CD4-positive, alpha-beta T cell treated with Interleukin-15 for 4 hours (primary cell): Measurements from ENCODE around the gene ICOSLG.
"Not testable (repeated sequence)": the region's sequence is repeated elsewhere in the genome, so short reads cannot be mapped to it uniquely, and the experiment has no call there.

Source experiments
- DNase-seq: peaks from one replicate; pipeline ENCODE4 v3.0.0-alpha.2; 2020; ENCODE audit warnings: low spot score

Gene ICOSLG, protein sequence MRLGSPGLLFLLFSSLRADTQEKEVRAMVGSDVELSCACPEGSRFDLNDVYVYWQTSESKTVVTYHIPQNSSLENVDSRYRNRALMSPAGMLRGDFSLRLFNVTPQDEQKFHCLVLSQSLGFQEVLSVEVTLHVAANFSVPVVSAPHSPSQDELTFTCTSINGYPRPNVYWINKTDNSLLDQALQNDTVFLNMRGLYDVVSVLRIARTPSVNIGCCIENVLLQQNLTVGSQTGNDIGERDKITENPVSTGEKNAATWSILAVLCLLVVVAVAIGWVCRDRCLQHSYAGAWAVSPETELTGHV

DNA sequence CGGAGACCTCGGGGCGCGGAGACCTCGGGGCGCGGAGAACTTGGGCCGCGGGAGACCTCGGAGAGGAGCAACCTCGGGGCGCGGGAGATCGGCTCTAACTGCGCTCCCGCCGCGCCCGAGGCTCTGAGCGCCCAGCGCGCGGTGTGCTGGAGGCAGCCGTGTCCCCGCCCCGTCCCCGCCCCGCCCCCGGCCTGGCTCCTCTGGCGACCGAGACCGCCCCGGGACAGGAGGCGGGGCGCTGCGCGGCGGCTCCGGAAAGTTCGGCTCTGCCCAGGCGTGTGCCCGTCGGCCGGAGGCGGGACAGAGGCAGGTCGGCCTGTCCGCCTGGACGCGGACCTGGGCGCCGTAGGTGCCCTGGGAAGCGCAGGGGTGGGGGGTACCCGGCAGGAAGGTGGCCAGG, at the start of gene ICOSLG:
TSS of gene ICOSLG (minus strand) at position 102 of the 400 bp plus-strand sequence. CDS start 126 bp downstream, outside the sequence.
- DNase-seq: not testable (repeated sequence)

DNA sequence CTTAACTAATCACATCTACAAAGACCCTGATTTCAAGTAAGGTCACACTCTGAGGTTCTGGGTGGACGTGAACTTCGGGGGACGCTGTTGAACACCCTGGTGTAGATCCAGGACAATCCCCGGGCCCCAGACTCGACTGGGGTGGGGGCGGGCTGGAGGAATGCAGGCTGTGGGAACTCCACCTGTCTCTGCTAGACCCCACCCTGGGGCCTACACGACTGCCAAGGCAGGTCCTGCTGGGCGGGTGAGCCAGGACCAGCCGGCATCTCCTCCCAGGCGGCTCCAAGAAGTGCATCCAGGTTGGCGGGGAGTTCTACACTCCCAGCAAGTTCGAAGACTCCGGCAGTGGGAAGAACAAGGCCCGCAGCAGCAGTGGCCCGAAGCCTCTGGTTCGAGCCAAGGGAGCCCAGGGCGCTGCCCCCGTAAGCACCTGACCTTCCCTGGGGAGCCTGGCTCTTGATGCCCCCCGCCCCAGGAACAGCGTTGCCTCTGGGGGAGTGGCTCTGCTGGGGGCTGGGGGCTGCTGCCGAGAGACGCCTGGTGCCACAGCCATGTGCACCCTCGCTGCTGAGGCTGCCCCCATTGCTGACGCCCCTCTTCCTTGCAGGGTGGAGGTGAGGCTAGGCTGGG, 48.8 kb upstream of the ICOSLG start:
- no peak for DNase-seq

DNA sequence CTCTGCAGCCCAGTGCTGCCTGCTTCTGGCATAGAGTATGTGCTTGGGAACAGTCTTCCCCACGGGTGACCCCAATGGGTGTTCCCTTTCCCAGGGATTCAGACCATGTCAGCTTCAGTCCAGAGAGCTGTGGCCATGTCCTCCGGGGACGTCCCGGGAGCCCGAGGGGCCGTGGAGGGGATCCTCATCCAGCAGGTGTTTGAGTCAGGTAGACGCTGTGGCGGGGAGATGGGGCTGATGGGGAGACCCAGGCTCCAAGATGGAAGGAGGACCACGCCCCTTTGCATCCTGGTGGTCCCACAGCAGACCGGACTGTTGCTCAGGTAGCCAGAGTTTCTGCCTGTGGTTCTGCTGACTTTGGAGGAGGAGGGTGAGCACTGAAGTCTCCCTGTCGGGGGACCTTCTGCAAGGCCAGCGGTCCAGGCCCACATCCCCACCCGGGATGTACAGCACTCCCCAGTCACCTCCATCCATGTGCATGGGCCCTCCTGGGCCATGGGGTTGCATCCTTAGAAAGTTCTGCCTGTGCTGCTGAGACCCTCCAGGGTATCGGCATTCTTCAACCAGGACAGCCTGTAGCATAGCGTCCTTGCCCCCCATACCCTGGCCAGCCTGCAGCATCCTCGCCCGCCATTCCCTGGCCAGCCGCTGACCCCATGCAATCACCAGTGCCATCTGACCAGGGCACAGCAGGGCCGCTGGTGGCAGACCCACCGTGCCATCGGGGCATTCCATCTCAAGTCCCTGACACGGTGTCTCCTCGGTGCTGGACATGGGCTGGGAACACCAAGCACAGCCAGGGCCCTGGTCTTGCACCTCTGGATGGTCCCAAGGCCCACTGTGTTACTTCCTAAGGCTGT, 47.7 kb upstream of the ICOSLG start:
- no peak for DNase-seq

DNA sequence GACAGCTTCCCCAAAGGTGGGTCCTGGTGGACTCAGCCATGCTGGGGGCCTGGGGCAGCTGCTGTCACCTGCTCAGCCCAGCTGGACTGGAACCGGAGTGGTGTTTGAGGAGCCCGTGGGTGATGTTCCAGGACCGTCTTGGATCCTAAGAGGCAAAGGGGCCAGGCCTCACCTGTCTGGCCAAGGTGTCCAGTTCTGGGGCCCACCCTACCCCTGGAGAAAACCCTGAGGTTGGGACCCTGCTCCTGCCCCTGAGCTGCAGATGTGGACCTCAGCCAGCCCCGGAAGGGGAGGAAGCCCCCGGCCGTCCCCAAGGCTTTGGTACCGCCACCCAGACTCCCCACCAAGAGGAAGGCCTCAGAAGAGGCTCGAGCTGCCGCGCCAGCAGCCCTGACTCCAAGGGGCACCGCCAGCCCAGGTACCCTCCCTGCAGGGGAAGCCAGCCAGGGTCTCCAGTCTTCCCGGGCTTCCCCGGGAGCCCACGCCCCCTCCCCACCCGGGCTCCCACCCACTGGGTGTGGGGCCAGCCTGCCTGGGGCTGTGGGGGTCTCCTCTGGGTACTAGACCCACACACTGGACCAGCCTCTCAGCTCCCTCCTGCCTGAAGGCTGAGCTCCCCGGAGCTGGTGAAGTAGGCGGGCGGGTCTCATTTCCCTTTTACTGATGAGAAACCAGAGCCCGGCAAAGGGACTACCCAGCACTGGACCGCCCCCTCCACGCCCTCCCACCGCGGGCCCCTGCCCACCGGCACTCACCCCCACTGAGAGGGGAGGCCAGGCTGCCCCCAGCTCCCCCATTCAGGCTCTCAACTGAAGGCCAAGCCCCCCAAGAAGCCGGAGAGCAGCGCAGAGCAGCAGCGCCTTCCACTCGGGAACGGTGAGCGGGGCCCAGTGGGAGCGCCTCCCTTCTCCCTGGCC, 46.2 kb upstream of the ICOSLG start:
- no peak for DNase-seq

DNA sequence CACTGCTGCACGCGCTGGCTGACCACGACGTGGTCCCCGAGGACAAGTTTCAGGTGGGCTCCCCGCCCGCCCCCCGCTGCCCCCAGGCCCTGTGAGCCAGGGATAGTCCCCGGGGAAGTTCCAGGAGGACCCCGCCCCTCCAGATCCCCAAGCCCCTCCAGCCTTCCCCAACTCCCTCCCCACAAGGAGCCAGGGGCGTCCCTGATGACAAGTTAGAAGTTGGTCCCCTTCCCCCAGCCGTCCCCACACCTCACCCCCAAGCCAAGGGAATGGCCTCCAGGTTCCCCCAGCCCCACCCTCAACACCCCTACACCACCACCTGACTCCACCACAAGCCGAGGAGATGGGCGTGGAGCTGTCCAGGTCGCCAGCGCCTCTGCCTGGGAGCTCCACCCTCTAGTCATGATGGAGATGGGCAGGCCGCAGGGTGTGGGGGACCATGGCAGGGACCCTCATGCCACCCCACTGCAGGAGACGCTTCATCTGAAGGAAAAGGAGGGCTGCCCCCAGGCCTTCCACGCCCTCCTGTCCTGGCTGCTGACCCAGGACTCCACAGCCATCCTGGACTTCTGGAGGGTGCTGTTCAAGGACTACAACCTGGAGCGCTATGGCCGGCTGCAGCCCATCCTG, 45.5 kb upstream of the ICOSLG start:
- DNase-seq: no peak

DNA sequence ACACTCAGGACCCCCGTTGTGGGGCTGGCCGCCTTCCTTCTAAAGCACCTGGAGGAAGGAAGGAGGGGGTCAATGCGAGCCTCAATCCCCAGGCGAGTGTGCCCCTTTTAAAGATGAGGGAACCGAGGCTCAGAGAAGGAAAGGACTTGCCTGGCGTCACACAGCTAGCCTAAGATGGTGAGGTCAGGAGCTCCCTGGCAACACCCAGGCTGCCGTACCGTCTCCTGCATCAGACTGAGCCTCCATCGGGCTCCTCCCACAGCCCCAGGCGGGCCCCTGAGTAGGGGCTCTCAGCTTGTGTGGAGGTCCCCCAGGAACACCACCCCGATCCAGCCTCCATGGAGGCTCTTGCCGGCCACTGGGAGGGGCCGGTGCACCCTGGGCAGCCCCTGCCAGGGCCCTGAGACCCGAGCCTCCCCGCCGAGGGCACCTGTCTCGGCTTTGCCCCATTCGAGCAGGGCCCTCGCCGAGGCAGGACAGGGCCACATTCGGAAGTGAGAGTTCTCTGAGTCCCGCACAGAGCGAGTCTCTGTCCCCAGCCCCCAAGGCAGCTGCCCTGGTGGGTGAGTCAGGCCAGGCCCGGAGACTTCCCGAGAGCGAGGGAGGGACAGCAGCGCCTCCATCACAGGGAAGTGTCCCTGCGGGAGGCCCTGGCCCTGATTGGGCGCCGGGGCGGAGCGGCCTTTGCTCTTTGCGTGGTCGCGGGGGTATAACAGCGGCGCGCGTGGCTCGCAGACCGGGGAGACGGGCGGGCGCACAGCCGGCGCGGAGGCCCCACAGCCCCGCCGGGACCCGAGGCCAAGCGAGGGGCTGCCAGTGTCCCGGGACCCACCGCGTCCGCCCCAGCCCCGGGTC, 44.6 kb upstream of the ICOSLG start, which contains the start of gene AIRE:
TSS of gene AIRE (plus strand) at position 739 of the 855 bp plus-strand sequence. CDS start 131 bp downstream, outside the sequence.
- no peak for DNase-seq

DNA sequence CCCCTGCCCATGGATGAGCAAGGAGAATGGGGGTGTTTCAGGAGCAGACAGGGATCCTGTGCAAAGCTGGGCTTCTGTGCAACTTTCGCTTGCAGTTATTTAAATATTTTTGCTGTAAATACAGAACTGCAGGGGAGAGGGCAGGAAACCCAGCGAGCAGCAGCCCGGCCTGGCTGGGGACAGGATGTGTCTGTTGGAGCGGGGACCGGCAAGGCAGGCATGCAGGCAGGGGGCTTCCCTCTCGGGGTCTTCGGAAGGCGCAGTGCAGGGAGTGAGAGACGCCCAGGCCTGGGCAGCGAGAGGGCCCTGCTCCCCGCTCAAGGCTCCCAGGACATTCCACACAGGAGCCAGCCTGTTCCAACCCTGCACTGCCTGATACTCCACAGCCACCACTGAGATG, 43.2 kb upstream of the ICOSLG start:
- no peak for DNase-seq

DNA sequence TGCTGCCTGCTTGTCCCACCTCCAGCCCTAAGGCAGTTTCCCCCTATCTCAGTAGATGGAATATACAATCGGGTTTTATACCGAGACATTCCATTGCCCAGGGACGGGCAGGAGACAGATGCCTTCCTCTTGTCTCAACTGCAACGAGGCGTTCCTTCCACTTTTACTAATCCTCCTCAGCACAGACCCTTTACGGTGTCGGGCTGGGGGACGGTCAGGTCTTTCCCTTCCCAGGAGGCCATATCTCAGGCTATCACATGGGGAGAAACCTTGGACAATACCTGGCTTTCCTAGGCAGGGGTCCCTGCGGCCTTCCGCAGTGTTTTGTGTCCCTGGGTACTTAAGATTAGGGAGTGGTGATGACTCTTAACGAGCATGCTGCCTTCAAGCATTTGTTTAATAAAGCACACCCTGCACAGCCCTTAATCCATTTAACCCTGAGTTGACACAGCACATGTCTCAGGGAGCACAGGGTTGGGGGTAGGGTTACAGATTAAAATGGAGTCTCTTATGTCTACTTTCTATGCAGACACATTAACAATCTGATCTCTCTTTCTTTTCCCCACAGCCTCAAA, 42.6 kb upstream of the ICOSLG start:
- not testable (repeated sequence) for DNase-seq

DNA sequence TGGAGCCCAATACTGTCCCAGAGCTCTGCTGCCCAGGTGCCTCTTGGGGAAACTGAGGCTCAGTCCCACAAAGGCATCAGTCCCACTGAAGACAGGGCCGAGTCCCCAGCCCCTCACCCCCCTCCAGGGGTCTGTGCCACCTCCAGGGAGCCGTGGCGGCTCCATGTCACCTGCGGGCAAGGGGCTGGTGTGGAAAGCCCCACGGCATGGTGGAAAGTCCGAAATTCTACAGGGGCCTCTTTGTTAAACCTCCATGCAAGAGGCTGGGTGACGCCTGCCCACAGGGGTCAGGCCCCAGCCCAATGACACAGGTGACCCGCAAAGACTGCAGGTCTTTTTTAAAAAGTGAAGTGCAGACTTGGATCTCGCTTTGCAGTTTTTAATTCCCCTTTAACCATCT, 41.6 kb upstream of the ICOSLG start:
- no peak for DNase-seq

DNA sequence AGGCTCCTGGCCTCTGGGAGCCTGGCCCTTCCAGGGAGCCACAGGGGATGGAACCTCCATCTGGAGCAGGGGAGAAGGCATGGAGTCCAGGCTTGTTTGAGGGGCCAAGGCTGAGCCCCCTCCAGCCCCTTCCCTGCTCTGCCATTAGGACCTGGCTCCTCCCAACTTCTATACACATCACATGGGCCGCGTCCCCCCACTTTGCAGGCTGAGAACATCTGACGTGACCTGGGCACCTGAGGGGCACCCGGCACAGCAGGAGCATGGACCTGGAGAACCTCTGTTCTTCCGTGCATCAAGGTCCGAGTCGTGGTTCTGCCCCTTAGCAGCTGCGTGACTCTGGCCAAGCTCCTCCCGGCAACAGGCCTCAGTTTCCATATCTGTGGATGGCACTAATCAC, 41.1 kb upstream of the ICOSLG start:
- no peak for DNase-seq

DNA sequence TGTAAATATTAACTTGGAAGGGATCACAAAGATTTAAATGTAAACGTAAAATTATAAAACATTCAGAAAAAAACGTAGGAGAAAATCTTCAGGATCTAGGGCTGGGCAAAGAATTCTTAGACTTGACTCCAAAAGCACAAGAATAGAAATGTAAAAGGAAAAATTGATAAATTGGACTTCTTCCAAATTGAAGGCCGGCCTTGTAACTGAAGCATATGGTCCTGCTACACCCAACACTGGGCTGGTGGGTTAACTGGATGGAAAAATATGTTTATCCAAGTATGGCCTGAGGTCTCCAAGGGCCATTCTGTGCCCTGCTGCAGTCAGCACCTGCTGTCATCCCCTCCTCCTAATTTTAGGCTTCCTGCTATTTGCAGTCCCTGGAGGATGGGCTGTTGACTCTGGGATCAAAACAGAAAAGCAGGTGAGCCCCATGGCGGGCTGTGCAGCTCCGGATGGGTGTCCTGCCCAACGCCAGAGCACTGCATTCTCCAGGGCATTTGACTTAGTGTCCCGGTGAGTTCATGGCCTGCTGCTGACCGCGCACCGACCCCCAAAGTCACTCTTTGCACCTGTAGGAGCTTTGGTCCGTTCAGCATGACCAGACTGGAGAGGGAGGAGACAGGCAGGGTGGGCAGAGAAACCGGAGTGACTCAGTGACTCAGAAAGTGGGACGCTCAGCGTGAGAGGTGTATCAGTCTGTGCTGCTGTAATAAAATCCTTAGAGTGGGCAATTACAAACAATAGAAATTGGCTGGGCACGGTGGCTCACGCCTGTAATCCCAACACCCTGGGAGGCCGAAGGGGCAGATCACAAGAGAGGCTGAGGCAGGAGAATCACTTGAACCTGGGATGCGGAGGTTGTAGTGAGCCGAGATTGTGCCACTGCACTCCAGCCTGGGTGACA, 38.9 kb upstream of the ICOSLG start:
- no peak for DNase-seq

DNA sequence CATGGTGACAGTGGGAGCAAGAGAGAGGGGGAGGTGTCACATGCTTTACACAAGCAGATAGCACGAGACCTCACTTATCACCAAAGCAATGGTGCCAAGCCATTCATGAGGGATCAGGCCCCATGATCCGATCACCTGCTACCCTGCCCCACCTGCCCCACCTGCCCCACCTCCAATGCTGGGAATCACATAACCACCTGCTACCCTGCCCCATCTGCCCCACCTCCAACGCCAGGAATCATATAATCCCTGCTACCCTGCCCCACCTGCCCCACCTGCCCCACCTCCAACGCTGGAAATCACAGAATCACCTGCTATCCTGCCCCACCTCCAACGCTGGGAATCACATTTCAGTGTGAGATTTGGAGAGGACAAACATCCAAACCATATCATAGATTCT, 34.3 kb upstream of the ICOSLG start:
- no peak for DNase-seq

DNA sequence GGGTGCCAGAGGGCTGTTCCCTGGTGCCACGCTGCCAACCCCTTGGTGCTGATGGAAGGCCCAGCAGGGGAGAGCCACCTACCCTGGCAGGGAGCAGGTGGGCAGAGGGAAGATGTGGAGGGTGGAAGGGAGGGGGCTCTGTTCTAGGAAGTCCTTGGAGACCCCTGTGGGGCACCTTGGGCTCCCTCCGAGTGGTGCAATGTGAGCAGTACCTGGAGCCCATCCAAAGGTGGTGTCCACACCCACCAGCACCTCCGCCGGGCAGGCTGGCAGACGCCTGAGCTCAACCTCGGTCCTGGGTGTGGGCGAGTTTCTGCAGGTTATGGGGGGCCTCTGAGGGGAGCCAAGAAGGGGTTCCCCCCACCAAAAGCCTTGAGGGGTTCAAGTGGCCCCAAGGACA, 32.3 kb upstream of the ICOSLG start:
- DNase-seq: no peak

DNA sequence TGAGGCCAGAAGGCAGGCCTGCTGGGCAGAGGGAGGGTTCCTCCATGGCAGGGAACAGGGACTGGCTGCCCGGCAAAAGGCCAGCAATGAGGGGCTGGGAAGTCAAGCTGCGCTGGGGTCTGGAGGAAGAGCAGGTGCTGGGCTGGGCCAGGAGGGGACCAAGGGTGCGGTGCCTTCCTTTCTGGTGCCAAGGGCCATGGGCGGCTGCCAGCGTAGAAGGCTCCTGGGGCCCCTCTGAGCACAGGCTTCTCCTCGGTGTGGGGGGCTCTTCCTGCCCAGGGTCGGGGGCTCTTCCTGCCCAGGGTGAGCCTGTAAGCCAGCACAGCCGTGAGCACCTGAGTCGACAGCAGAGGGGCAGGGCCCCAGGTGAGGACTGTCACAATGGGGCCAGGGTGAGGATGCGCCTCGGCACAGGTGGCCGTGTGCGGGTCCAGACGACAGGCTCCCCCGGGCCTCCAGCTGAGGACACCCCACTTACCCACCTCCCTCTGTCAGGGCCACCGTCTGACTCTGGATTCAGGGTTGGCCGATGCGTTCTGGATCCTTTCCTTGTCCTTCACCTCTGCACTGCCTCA, 31.6 kb upstream of the ICOSLG start:
- DNase-seq: no peak

DNA sequence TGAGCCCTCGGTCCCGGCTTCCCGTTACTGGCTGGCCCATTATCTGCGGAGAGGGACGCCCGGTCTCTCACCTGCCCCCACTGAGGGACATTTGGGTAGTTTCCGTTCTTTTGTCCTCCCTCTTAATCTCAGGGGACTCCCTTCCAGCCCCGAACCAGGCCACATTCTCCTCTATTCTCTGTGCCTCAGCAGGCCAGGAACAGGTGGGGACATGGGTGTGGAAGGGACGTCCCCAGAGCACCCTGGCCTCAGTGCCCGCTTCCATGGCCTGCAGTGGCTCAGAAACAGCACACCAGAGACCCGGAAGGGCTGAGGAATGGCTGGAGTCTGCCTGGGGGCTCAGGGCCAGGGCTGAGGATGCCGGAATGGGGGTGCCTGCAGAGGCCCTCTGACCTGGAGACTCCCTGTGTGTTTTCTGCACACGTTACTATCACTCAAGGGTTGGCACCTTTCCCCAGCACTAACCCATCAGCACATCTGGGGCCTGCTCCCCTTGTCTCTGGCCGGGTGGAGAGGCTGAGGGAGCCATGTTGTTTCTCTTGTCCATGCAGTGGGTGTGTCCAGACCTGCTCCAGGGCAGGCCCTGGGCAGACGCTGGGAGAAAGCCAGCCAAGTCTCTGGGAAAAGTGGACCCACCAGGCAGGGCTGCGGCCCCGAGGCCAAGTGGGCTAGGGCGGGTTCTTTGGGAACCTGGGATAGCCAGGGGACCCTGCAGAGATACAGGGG, 31.0 kb upstream of the ICOSLG start:
- no peak for DNase-seq

DNA sequence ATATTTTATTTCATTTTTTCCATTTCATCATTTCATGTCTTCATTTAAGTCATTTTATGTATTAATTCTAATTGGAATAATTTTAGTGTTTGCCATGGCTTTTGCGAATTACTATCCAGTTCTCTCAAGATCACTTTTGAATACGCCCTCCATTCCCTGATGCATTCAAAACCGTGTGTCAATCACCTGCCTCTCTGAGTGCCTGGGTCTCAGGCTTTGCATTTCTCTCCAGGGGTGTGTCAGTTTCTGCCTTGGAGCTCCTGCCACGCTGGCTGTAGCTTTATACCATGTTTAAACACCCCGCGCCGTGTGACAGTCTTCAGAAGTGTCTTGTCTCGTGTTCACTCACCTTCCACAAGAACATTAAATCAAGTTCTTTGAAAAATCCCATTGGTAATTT, 28.3 kb upstream of the ICOSLG start:
- DNase-seq: no peak

DNA sequence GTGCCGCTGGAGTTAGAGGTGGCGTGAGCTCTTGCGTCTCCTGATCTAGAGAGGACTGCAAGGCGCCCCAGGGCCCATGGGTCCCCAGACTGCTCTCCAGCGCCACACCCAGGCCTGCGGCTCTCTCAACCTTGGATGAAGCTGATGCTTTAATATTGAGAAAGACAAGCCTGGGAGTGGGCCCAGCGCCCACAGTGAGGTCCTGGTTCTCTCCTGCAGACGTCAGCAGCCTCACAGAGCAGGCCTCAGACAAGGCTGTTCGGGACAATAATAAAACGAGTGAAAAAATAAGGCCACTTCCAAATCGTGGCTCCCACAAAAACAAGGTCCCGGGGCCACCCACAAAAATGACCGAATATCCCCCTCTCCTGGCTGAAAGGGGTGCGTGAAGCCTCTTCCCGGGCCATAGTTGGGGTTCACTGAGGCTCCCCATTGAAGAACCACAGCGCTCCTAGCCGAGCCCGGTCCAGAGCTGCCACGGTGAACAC, 27.0 kb upstream of the ICOSLG start:
- peak; percentile 14 for DNase-seq
